ENCODE measurements around the gene ADAMTSL3. TPM values are rescaled to one million over a fixed set of nuclear protein-coding genes. Genes with fewer than 3 reads are reported as not detected.

Gene ADAMTSL3
- total RNA-seq, 4 donors from 2014 or later, result 3.1 to 48.2 (median 24.6) TPM

GRCh38 chr15:83818591-83818990 lies 164.7 kb downstream of the ADAMTSL3 start:
- Histone ChIP-seq H3K27ac (no peak overlapping the region), H3K36me3 (no peaks in the 10 kb centered on the region), H3K27me3 (no peaks in the 10 kb centered on the region), H3K9me3 (no peaks in the 10 kb centered on the region), H3K4me1 (no peaks in the 10 kb centered on the region), H3K4me3 (no peak overlapping the region)
- intact Hi-C loops (cut with DNase I; ENCODE audit: low total_unique reads), result no loop called here
- no peak for TF ChIP-seq POLR2A (IDR thresholded peaks at IDR 0.05)
- TF ChIP-seq, protein P1, sequence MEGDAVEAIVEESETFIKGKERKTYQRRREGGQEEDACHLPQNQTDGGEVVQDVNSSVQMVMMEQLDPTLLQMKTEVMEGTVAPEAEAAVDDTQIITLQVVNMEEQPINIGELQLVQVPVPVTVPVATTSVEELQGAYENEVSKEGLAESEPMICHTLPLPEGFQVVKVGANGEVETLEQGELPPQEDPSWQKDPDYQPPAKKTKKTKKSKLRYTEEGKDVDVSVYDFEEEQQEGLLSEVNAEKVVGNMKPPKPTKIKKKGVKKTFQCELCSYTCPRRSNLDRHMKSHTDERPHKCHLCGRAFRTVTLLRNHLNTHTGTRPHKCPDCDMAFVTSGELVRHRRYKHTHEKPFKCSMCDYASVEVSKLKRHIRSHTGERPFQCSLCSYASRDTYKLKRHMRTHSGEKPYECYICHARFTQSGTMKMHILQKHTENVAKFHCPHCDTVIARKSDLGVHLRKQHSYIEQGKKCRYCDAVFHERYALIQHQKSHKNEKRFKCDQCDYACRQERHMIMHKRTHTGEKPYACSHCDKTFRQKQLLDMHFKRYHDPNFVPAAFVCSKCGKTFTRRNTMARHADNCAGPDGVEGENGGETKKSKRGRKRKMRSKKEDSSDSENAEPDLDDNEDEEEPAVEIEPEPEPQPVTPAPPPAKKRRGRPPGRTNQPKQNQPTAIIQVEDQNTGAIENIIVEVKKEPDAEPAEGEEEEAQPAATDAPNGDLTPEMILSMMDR (IDR thresholded peaks at IDR 0.05), result no peak
- no peak for DNase-seq

DNA sequence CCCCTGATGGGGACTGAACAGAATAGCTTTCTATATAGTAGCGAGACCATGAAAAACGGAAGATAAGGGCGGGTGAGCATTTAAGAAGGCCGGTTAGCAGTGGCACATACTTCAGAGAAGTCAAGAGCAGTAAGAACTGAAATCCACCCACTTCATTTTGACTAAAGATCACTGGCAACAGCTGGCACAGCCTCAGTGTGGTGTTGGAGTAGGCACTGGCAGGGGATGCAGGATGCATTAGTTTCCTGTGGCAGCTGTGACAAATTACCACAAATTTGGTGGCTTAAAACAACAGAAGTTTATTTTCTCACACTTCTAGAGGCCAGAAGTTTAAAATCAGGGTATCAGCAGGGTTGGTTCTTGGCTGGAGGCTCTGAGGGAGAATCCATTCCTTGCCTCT lies 176.5 kb downstream of the ADAMTSL3 start:
- no peak for TF ChIP-seq POLR2A (IDR thresholded peaks at IDR 0.05)
- TF ChIP-seq, protein P1 (IDR thresholded peaks at IDR 0.05), result no peak
- H3K27ac ChIP-seq, result no peak overlapping the region
- H3K36me3 ChIP-seq, result no peaks in the 10 kb centered on the region
- intact Hi-C loops (cut with DNase I; ENCODE audit: low total_unique reads), result no loop called here
- H3K27me3 ChIP-seq, result no peaks in the 10 kb centered on the region
- no peaks in the 10 kb centered on the region for H3K9me3 ChIP-seq
- DNase-seq, result no peak
- no peak overlapping the region for H3K4me3 ChIP-seq
- no peaks in the 10 kb centered on the region for H3K4me1 ChIP-seq

DNA sequence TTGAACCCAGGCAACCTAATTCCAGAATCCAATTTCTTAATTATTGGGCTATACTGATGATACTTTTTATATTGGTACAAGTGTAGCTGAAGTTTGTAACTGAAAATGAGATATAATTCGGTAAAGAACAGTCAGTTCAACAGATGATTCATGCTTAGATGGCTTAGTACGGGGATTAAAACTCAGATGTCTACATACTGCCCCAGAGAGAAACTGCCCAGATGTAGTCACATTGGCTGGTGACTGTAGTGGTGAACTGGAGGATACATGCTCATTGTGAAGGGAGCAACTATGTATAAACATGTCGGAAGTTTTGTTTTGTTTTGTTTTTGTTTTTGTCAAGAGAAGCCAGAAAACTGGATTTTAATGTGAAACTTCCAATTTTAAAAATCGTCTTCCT lies 179.6 kb downstream of the ADAMTSL3 start:
- no peak overlapping the region for H3K27ac ChIP-seq
- H3K9me3 ChIP-seq, result no peaks in the 10 kb centered on the region
- H3K27me3 ChIP-seq, result no peaks in the 10 kb centered on the region
- H3K4me3 ChIP-seq, result no peak overlapping the region
- H3K36me3 ChIP-seq, result no peaks in the 10 kb centered on the region
- intact Hi-C loops (cut with DNase I; ENCODE audit: low total_unique reads), result no loop called here
- TF ChIP-seq, protein P1 (IDR thresholded peaks at IDR 0.05), result no peak
- no peak for TF ChIP-seq POLR2A (IDR thresholded peaks at IDR 0.05)
- no peaks in the 10 kb centered on the region for H3K4me1 ChIP-seq
- no peak for DNase-seq

DNA sequence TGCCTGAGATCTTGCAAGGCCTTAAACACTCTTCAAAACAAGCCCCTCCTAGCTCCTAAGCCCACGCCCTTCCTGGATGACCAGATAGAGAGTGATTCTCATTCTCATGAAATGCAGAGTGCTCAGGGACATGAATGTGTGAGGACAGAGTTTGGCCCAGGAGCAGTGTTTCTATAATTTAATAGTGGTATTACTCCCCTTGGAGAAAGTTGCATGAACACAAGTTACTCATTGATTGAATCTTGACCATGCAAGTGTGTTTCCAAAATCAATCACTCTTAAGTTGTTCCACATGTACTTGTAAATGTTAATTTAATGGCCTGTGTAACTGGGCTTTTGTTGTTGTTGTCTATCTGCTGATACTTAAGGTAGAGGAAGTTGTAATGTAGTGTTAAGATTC lies 181.6 kb downstream of the ADAMTSL3 start:
- Histone ChIP-seq H3K9me3 (no peaks in the 10 kb centered on the region), H3K27ac (no peak overlapping the region), H3K4me3 (no peak overlapping the region), H3K36me3 (no peaks in the 10 kb centered on the region), H3K27me3 (no peaks in the 10 kb centered on the region), H3K4me1 (no peaks in the 10 kb centered on the region)
- no peak for TF ChIP-seq POLR2A (IDR thresholded peaks at IDR 0.05)
- TF ChIP-seq, protein P1 (IDR thresholded peaks at IDR 0.05), result no peak
- intact Hi-C loops (cut with DNase I; ENCODE audit: low total_unique reads), result no loop called here
- no peak for DNase-seq

GRCh38 chr15:83837945-83838571 lies 184.1 kb downstream of the ADAMTSL3 start:
- no peak overlapping the region for H3K27ac ChIP-seq
- H3K4me1 ChIP-seq, result peaks cover 0 to 1% of the 10 kb centered on the region in 2 donors
- no peaks in the 10 kb centered on the region for H3K36me3 ChIP-seq
- DNase-seq, result no peak
- H3K9me3 ChIP-seq, result no peaks in the 10 kb centered on the region
- H3K4me3 ChIP-seq, result no peak overlapping the region
- TF ChIP-seq, protein P1 (IDR thresholded peaks at IDR 0.05), result peak in 1 of 4 experiments; percentile 26
- no peak for TF ChIP-seq POLR2A (IDR thresholded peaks at IDR 0.05)
- intact Hi-C loops (cut with DNase I; ENCODE audit: low total_unique reads), result no loop called here
- no peaks in the 10 kb centered on the region for H3K27me3 ChIP-seq
